Natural killer cell (primary cell): ENCODE results near the gene SLC12A8. TPM values are rescaled to one million over a fixed set of nuclear protein-coding genes. Genes with fewer than 3 reads are reported as not detected.
A peak's percentile ranks its signal among the peaks of the same experiment; 100 is the strongest.

Experiments used
- ATAC-seq, 3 donors: fragments of 150-1000 bp in 2 of 3; fragments of 200-7000 bp in 1 of 3; cut with Tn5 transposase; 1 replicate in 1 of 3; 2 replicates in 2 of 3; pipeline ENCODE4 v1.10.0; 2021; ENCODE audit warnings: mild to moderate bottlenecking in 2 of 3, moderate library complexity in 2 of 3
- DNase-seq, 2 donors: peaks; one replicate each; pipeline versions ENCODE4 v3.0.0 to v3.0.0-alpha.2; 2013 to 2021; ENCODE audit warnings: mixed read lengths in 1 of 2
- H3K27ac ChIP-seq: one replicate; pipeline ENCODE4 v1.5.1; 2013; ENCODE audit warnings: mild to moderate bottlenecking, low read length
- H3K27me3 ChIP-seq: one replicate; pipeline ENCODE4 v1.6.1; 2013; ENCODE audit warnings: low read length; ENCODE audit not compliant: control insufficient read depth, insufficient read depth
- H3K36me3 ChIP-seq: one replicate; pipeline ENCODE4 v1.6.1; 2013; ENCODE audit warnings: low read length; ENCODE audit not compliant: control insufficient read depth, insufficient read depth
- H3K4me1 ChIP-seq: one replicate; pipeline ENCODE4 v1.6.1; 2013; ENCODE audit warnings: low read length; ENCODE audit not compliant: control insufficient read depth, insufficient read depth
- H3K4me3 ChIP-seq: one replicate; pipeline ENCODE4 v1.5.1; 2013; ENCODE audit warnings: low read length
- H3K9me3 ChIP-seq: one replicate; pipeline ENCODE4 v1.6.1; 2013; ENCODE audit warnings: low read length; ENCODE audit not compliant: control insufficient read depth, insufficient read depth
- H3K27ac Mint-ChIP-seq, 2 donors: one replicate each; pipeline ENCODE4 v1.8.0; 2022; ENCODE audit warnings: mild to moderate bottlenecking in 2 of 2, mixed read lengths in 2 of 2, moderate library complexity in 1 of 2
- H3K27me3 Mint-ChIP-seq, 2 donors: one replicate each; pipeline ENCODE4 v1.8.0; 2022; ENCODE audit warnings: low read depth in 2 of 2, mixed read lengths in 2 of 2
- H3K36me3 Mint-ChIP-seq: one replicate; pipeline ENCODE4 v1.8.0; 2022; ENCODE audit warnings: mixed read lengths
- H3K4me1 Mint-ChIP-seq, 2 donors: one replicate each; pipeline ENCODE4 v1.8.0; 2022; ENCODE audit warnings: mixed read lengths in 2 of 2
- H3K4me3 Mint-ChIP-seq: one replicate; pipeline ENCODE4 v1.8.0; 2022; ENCODE audit warnings: mild to moderate bottlenecking, moderate library complexity, mixed read lengths
- H3K9me3 Mint-ChIP-seq, 2 donors: one replicate each; pipeline ENCODE4 v1.8.0; 2022; ENCODE audit warnings: mixed read lengths in 2 of 2
- CTCF ChIP-seq: fragments of 200-600 bp; IDR thresholded peaks from one replicate; pipeline ENCODE4 v1.8.0; 2022; ENCODE audit warnings: antibody characterized with exemption
- WGBS: methylation state at CpG from one replicate; pipeline ENCODE4 v1.1.7; 2013; ENCODE audit warnings: missing lambda C conversion rate; ENCODE audit not compliant: insufficient coverage; 5-methylcytosine and 5-hydroxymethylcytosine counted together
- intact Hi-C: fragments of 100-400 bp; cut with micrococcal nuclease; formaldehyde crosslinking; loops from one replicate; pipeline ENCODE4 v1.14.2; 2022
- total RNA-seq, 4 donors: library from RNA; stranded (reverse); fragments of 120-200 nt in 1 of 4; gene quantifications; one replicate each; pipeline versions ENCODE4 v1.2.3 to v1.2.4, GENCODE V29; 2013 to 2022

The SLC12A8 gene
- total RNA-seq, 3 donors from 2014 or later (not counting 1 experiment from before 2014, with no cell fraction given): 0.25 to 1.4 (median 0.61) TPM

GRCh38 chr3:125078951-125079674 lies 133.4 kb downstream of the SLC12A8 start:
- no peak overlapping the region for H3K4me3 Mint-ChIP-seq
- no peaks in the 10 kb centered on the region for H3K9me3 Mint-ChIP-seq
- no peaks in the 10 kb centered on the region for H3K36me3 Mint-ChIP-seq
- no peak overlapping the region for H3K27ac Mint-ChIP-seq
- intact Hi-C loops: no loop called here
- Histone ChIP-seq H3K9me3 (no peaks in the 10 kb centered on the region), H3K4me1 (peaks cover 18% of the 10 kb centered on the region), H3K4me3 (no peak overlapping the region), H3K36me3 (no peaks in the 10 kb centered on the region), H3K27ac (no peak overlapping the region), H3K27me3 (no peaks in the 10 kb centered on the region)
- peaks cover 33 to 44% of the 10 kb centered on the region in 2 donors for H3K4me1 Mint-ChIP-seq
- H3K27me3 Mint-ChIP-seq: peaks cover 0 to 5% of the 10 kb centered on the region in 2 donors
- no peak for TF ChIP-seq CTCF
- 89% methylated on average over 5 of the region's 6 CpGs for WGBS
- no peak for ATAC-seq
- DNase-seq: no peak

GRCh38 chr3:125077864-125078263 lies 134.7 kb downstream of the SLC12A8 start:
- Histone ChIP-seq H3K4me1 (peaks cover 18% of the 10 kb centered on the region), H3K36me3 (no peaks in the 10 kb centered on the region), H3K4me3 (no peak overlapping the region), H3K27ac (no peak overlapping the region), H3K9me3 (no peaks in the 10 kb centered on the region), H3K27me3 (no peaks in the 10 kb centered on the region)
- intact Hi-C loops: no loop called here
- WGBS: 91% methylated on average over 3 of the region's 3 CpGs
- Mint-ChIP-seq H3K9me3 (no peaks in the 10 kb centered on the region), H3K4me1 (peaks cover 33 to 40% of the 10 kb centered on the region in 2 donors), H3K4me3 (no peak overlapping the region), H3K27ac (no peak overlapping the region), H3K27me3 (no peaks in the 10 kb centered on the region), H3K36me3 (no peaks in the 10 kb centered on the region)
- DNase-seq (no peak), ATAC-seq (no peak)
- TF ChIP-seq CTCF: no peak

- H3K4me3 Mint-ChIP-seq: peak overlapping the region; percentile 17
- no peak overlapping the region for H3K27ac ChIP-seq
- no peak for TF ChIP-seq CTCF
- H3K4me3 ChIP-seq: no peak overlapping the region
- H3K9me3 Mint-ChIP-seq: no peaks in the 10 kb centered on the region
- no peaks in the 10 kb centered on the region for H3K36me3 Mint-ChIP-seq
- H3K4me1 Mint-ChIP-seq: peaks cover 33 to 40% of the 10 kb centered on the region in 2 donors
- H3K36me3 ChIP-seq: no peaks in the 10 kb centered on the region
- peak overlapping the region; percentile 14 to 69 for H3K27ac Mint-ChIP-seq
- no peaks in the 10 kb centered on the region for H3K27me3 Mint-ChIP-seq
- H3K27me3 ChIP-seq: no peaks in the 10 kb centered on the region
- DNase-seq (no peak), ATAC-seq (no peak)
- peaks cover 18% of the 10 kb centered on the region for H3K4me1 ChIP-seq
- H3K9me3 ChIP-seq: no peaks in the 10 kb centered on the region
- 60% methylated on average over 1 of the region's 1 CpG for WGBS
- intact Hi-C loops: no loop called here
Measured at GRCh38 chr3:125076464-125076863, 136.1 kb downstream of the SLC12A8 start.

- peak; percentile 64 to 95 (median 77) for ATAC-seq
Measured at GRCh38 chr3:125075738-125076137, 136.8 kb downstream of the SLC12A8 start.

More at GRCh38 chr3:125075738-125076137, 136.8 kb downstream of the SLC12A8 start:
- H3K9me3 ChIP-seq: no peaks in the 10 kb centered on the region
- no peaks in the 10 kb centered on the region for H3K36me3 Mint-ChIP-seq
- peaks cover 18% of the 10 kb centered on the region for H3K4me1 ChIP-seq
- 52% methylated on average over 3 of the region's 3 CpGs for WGBS
- intact Hi-C loops: no loop called here
- H3K27me3 ChIP-seq: no peaks in the 10 kb centered on the region
- no peak overlapping the region for H3K4me3 ChIP-seq
- H3K27ac Mint-ChIP-seq: peak overlapping the region in 1 of 2 donors; percentile 69
- H3K4me3 Mint-ChIP-seq: no peak overlapping the region
- peaks cover 33 to 40% of the 10 kb centered on the region in 2 donors for H3K4me1 Mint-ChIP-seq
- H3K27me3 Mint-ChIP-seq: no peaks in the 10 kb centered on the region
- no peak for TF ChIP-seq CTCF
- H3K27ac ChIP-seq: no peak overlapping the region
- no peaks in the 10 kb centered on the region for H3K36me3 ChIP-seq
- no peaks in the 10 kb centered on the region for H3K9me3 Mint-ChIP-seq
- no peak for DNase-seq
